Gastroesophageal sphincter (tissue), 3 donors: ENCODE data around the gene COL15A1.

ENCODE experiments used
- EP300 ChIP-seq: sonication (generic); formaldehyde crosslinking; IDR thresholded peaks from one replicate; pipeline ENCODE4 v1.6.1; 2017; ENCODE audit warnings: antibody characterized with exemption, mild to moderate bottlenecking
- POLR2A ChIP-seq, 2 donors: fragments of 450-650 bp; IDR thresholded peaks; one replicate each; pipeline ENCODE4 v1.6.1; 2017; ENCODE audit warnings: antibody characterized with exemption in 2 of 2, mild to moderate bottlenecking in 2 of 2, moderate library complexity in 1 of 2
- POLR2AphosphoS5 ChIP-seq: sonication (generic); formaldehyde crosslinking; IDR thresholded peaks from one replicate; pipeline ENCODE4 v1.6.1; 2017; ENCODE audit warnings: antibody characterized with exemption
- TF ChIP-seq, protein P1 (sequence below), 4 experiments: fragments of 200-600 bp in 2 of 4; fragments of 450-650 bp in 2 of 4; sonication (generic) in 1 of 4; IDR thresholded peaks; one replicate each; pipeline ENCODE4 v1.5.1; 2017 to 2019; ENCODE audit warnings: antibody characterized with exemption in 4 of 4, mild to moderate bottlenecking in 2 of 4, moderate library complexity in 2 of 4

- TF ChIP-seq, protein P1, sequence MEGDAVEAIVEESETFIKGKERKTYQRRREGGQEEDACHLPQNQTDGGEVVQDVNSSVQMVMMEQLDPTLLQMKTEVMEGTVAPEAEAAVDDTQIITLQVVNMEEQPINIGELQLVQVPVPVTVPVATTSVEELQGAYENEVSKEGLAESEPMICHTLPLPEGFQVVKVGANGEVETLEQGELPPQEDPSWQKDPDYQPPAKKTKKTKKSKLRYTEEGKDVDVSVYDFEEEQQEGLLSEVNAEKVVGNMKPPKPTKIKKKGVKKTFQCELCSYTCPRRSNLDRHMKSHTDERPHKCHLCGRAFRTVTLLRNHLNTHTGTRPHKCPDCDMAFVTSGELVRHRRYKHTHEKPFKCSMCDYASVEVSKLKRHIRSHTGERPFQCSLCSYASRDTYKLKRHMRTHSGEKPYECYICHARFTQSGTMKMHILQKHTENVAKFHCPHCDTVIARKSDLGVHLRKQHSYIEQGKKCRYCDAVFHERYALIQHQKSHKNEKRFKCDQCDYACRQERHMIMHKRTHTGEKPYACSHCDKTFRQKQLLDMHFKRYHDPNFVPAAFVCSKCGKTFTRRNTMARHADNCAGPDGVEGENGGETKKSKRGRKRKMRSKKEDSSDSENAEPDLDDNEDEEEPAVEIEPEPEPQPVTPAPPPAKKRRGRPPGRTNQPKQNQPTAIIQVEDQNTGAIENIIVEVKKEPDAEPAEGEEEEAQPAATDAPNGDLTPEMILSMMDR (IDR thresholded peaks at IDR 0.05) = no peak
- TF ChIP-seq EP300 = no peak
- no peak for TF ChIP-seq POLR2A (IDR thresholded peaks at IDR 0.05)
- no peak for TF ChIP-seq POLR2AphosphoS5
These were observed 96.7 kb downstream of the COL15A1 start for GRCh38 chr9:99040251-99040900.
